H9 (cell line): Measurements from ENCODE around the gene CFAP61. TPM values are rescaled to one million over a fixed set of nuclear protein-coding genes. Genes with fewer than 3 reads are reported as not detected.

Experiments used
- DNase-seq: peaks from one replicate; pipeline ENCODE4 v3.0.0-alpha.2; 2017
- H2AFZ ChIP-seq: one replicate; pipeline ENCODE4 v1.6.1; 2013; ENCODE audit warnings: mild to moderate bottlenecking, low read length, control low read depth, moderate library complexity
- H2AK5ac ChIP-seq: 2 replicates; pipeline ENCODE4 v1.6.1; 2013; ENCODE audit warnings: low read length, control low read depth, mixed read lengths; ENCODE audit not compliant: insufficient read length
- H2BK120ac ChIP-seq: one replicate; pipeline ENCODE4 v1.6.1; 2013; ENCODE audit warnings: low read depth, mild to moderate bottlenecking, low read length, control low read depth, inconsistent platforms; ENCODE audit not compliant: poor library complexity, severe bottlenecking
- H2BK12ac ChIP-seq: 2 replicates; pipeline ENCODE4 v1.6.1; 2013; ENCODE audit warnings: low read length, control low read depth, mixed read lengths, low read depth; ENCODE audit not compliant: insufficient read length
- H2BK15ac ChIP-seq: 2 replicates; pipeline ENCODE4 v1.6.1; 2013; ENCODE audit warnings: low read depth, low read length, control low read depth
- H2BK20ac ChIP-seq: one replicate; pipeline ENCODE4 v1.6.1; 2013; ENCODE audit warnings: low read depth, mild to moderate bottlenecking, low read length, control low read depth, inconsistent platforms; ENCODE audit not compliant: poor library complexity, severe bottlenecking
- H2BK5ac ChIP-seq: 2 replicates; pipeline ENCODE4 v1.6.1; 2013; ENCODE audit warnings: low read length, control low read depth, mixed read lengths; ENCODE audit not compliant: insufficient read length
- H3K14ac ChIP-seq: 2 replicates; pipeline ENCODE4 v1.6.1; 2013; ENCODE audit warnings: low read length, control low read depth; ENCODE audit not compliant: insufficient read depth
- H3K18ac ChIP-seq: 2 replicates; pipeline ENCODE4 v1.6.1; 2013; ENCODE audit warnings: low read depth, mild to moderate bottlenecking, mixed read lengths, low read length, control low read depth; ENCODE audit not compliant: insufficient read length
- H3K23ac ChIP-seq: 2 replicates; pipeline ENCODE4 v1.6.1; 2013; ENCODE audit warnings: low read length, control low read depth, mixed read lengths, low read depth; ENCODE audit not compliant: insufficient read length
- H3K23me2 ChIP-seq: 2 replicates; pipeline ENCODE4 v1.6.1; 2013; ENCODE audit warnings: low read depth, mild to moderate bottlenecking, mixed read lengths, low read length, control low read depth; ENCODE audit not compliant: insufficient read length, poor library complexity, severe bottlenecking
- H3K27ac ChIP-seq: 2 replicates; pipeline ENCODE4 v1.5.1; 2013; ENCODE audit warnings: low read length, control low read depth, mixed read lengths, low read depth; ENCODE audit not compliant: insufficient read length
- H3K27me3 ChIP-seq: 2 replicates; pipeline ENCODE4 v1.6.1; 2013; ENCODE audit warnings: low read length, control low read depth, inconsistent platforms; ENCODE audit not compliant: insufficient read depth
- H3K4ac ChIP-seq: 2 replicates; pipeline ENCODE4 v1.6.1; 2013; ENCODE audit warnings: low read depth, mild to moderate bottlenecking, control low read depth, inconsistent platforms, low read length, moderate library complexity
- H3K4me1 ChIP-seq: 2 replicates; pipeline ENCODE4 v1.6.1; 2013; ENCODE audit warnings: low read length, control low read depth, inconsistent platforms; ENCODE audit not compliant: insufficient read depth
- H3K4me2 ChIP-seq: 2 replicates; pipeline ENCODE4 v1.6.1; 2013; ENCODE audit warnings: low read length, control low read depth, mixed read lengths; ENCODE audit not compliant: insufficient read length, insufficient read depth
- H3K56ac ChIP-seq: 2 replicates; pipeline ENCODE4 v1.6.1; 2013; ENCODE audit warnings: low read depth, mild to moderate bottlenecking, mixed read lengths, low read length, control low read depth; ENCODE audit not compliant: insufficient read length
- H3K79me1 ChIP-seq: 2 replicates; pipeline ENCODE4 v1.6.1; 2013; ENCODE audit warnings: low read depth, mild to moderate bottlenecking, moderate library complexity, low read length, control low read depth, inconsistent platforms; ENCODE audit not compliant: insufficient read depth, poor library complexity, severe bottlenecking
- H3K79me2 ChIP-seq: 2 replicates; pipeline ENCODE4 v1.6.1; 2013; ENCODE audit warnings: low read length, control low read depth, inconsistent platforms; ENCODE audit not compliant: insufficient read depth
- H3K9ac ChIP-seq: 2 replicates; pipeline ENCODE4 v1.6.1; 2013; ENCODE audit warnings: low read length, control low read depth, mixed read lengths; ENCODE audit not compliant: insufficient read length; ENCODE audit errors: extremely low read depth
- H3K9me3 ChIP-seq: one replicate; pipeline ENCODE4 v1.6.1; 2013; ENCODE audit warnings: low read depth, low read length, inconsistent platforms; ENCODE audit not compliant: control insufficient read depth
- H3T11ph ChIP-seq: one replicate; pipeline ENCODE4 v1.6.1; 2013; ENCODE audit warnings: mild to moderate bottlenecking, low read length, control low read depth, inconsistent platforms
- H4K20me1 ChIP-seq: one replicate; pipeline ENCODE4 v1.6.1; 2013; ENCODE audit not compliant: control insufficient read depth, insufficient read length, insufficient read depth
- H4K5ac ChIP-seq: 2 replicates; pipeline ENCODE4 v1.6.1; 2013; ENCODE audit warnings: low read depth, mild to moderate bottlenecking, mixed read lengths, low read length, control low read depth; ENCODE audit not compliant: insufficient read length
- H4K8ac ChIP-seq: replicated peaks from 2 replicates; pipeline ENCODE4 v1.6.1; 2013; ENCODE audit warnings: low read length, control low read depth, mixed read lengths, low read depth; ENCODE audit not compliant: insufficient read length
- H4K91ac ChIP-seq: 2 replicates; pipeline ENCODE4 v1.6.1; 2013; ENCODE audit warnings: low read depth, mild to moderate bottlenecking, moderate library complexity, mixed read lengths, low read length, control low read depth; ENCODE audit not compliant: insufficient read length
- H3K27ac Mint-ChIP-seq, 3 experiments: 2 replicates in 2 of 3; 3 replicates in 1 of 3; pipeline ENCODE4 v1.8.0; 2020 to 2021; ENCODE audit warnings: mixed read lengths in 3 of 3, mild to moderate bottlenecking in 1 of 3, moderate library complexity in 1 of 3
- H3K27me3 Mint-ChIP-seq: 2 replicates; pipeline ENCODE4 v1.8.0; 2021; ENCODE audit warnings: low read depth, mild to moderate bottlenecking, moderate library complexity, mixed read lengths
- H3K36me3 Mint-ChIP-seq, 3 experiments: 2 replicates in 2 of 3; 3 replicates in 1 of 3; pipeline ENCODE4 v1.8.0; 2020 to 2021; ENCODE audit warnings: low read depth in 3 of 3, mixed read lengths in 3 of 3; ENCODE audit not compliant: insufficient read depth in 1 of 3
- H3K4me1 Mint-ChIP-seq, 2 experiments: 2 replicates each; pipeline ENCODE4 v1.8.0; 2020; ENCODE audit warnings: mixed read lengths in 2 of 2
- H3K4me3 Mint-ChIP-seq, 2 experiments: 2 replicates in 1 of 2; 3 replicates in 1 of 2; pipeline ENCODE4 v1.8.0; 2020 to 2021; ENCODE audit warnings: mild to moderate bottlenecking in 2 of 2, mixed read lengths in 2 of 2, moderate library complexity in 1 of 2
- H3K9me3 Mint-ChIP-seq, 2 experiments: 2 replicates in 1 of 2; 3 replicates in 1 of 2; pipeline ENCODE4 v1.8.0; 2020; ENCODE audit warnings: mild to moderate bottlenecking in 2 of 2, mixed read lengths in 2 of 2, moderate library complexity in 1 of 2
- WGBS: extraction: QIAGEN DNeasy Blood & Tissue Kit; methylation state at CpG from one replicate; pipeline ENCODE4 v1.1.7; 2013; ENCODE audit warnings: missing lambda C conversion rate, low lambda C conversion rate, mixed read lengths; ENCODE audit not compliant: insufficient read length; ENCODE audit errors: extremely low coverage; 5-methylcytosine and 5-hydroxymethylcytosine counted together
- total RNA-seq: library from RNA; stranded (reverse); gene quantifications from 2 replicates; pipeline ENCODE4 v1.2.1, GENCODE V29; 2021
- TF ChIP-seq, protein P1 (sequence below): fragments of 200-600 bp; sonication (generic); conservative IDR thresholded peaks from 3 replicates; pipeline ENCODE4 v1.8.0; 2021; ENCODE audit warnings: antibody characterized with exemption, mild to moderate bottlenecking

CFAP61 gene
- total RNA-seq, 1 experiment from 2014 or later: 0.44 TPM

DNA sequence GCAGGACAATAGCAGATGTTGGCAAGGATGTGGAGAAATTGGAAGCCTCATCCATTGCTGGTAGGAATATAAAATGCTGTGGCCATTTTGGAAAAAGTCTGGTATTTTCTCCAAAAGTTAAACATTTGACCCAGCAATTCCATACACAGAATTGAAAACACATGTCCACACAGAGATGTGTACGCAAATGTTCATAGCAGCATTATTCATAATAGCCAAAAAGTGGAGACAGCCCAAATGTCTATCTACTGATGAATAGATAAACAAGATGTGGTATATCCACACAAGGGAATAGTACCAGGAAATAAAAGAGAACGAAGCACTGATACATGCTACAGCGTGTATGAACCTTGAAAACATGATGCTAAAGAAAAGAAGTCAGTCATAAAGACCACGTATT, 40.5 kb downstream of the CFAP61 start:
- Mint-ChIP-seq H3K27me3 (no peaks in the 10 kb centered on the region; the same call in 1 of the 2 replicates), H3K4me3 (no peak overlapping the region), H3K27ac (no peak overlapping the region), H3K4me1 (no peaks in the 10 kb centered on the region; a peak in 1 of 4 replicates), H3K36me3 (no peaks in the 10 kb centered on the region), H3K9me3 (no peaks in the 10 kb centered on the region; a peak in 1 of 5 replicates)
- no peak overlapping the region for H3K23ac ChIP-seq
- no peak overlapping the region for H4K8ac ChIP-seq
- no peak overlapping the region for H2BK15ac ChIP-seq
- H2BK120ac ChIP-seq: no peak overlapping the region
- no peak overlapping the region for H3K14ac ChIP-seq
- H4K5ac ChIP-seq: no peak overlapping the region
- DNase-seq: no peak
- no peaks in the 10 kb centered on the region for H3K79me1 ChIP-seq
- H2BK12ac ChIP-seq: no peak overlapping the region
- no peak overlapping the region for H3K27ac ChIP-seq
- H3K23me2 ChIP-seq: no peaks in the 10 kb centered on the region
- no peaks in the 10 kb centered on the region for H3K27me3 ChIP-seq
- H3K4me1 ChIP-seq: no peaks in the 10 kb centered on the region
- no peaks in the 10 kb centered on the region for H3K9me3 ChIP-seq
- H2AK5ac ChIP-seq: no peak overlapping the region
- TF ChIP-seq, protein P1, sequence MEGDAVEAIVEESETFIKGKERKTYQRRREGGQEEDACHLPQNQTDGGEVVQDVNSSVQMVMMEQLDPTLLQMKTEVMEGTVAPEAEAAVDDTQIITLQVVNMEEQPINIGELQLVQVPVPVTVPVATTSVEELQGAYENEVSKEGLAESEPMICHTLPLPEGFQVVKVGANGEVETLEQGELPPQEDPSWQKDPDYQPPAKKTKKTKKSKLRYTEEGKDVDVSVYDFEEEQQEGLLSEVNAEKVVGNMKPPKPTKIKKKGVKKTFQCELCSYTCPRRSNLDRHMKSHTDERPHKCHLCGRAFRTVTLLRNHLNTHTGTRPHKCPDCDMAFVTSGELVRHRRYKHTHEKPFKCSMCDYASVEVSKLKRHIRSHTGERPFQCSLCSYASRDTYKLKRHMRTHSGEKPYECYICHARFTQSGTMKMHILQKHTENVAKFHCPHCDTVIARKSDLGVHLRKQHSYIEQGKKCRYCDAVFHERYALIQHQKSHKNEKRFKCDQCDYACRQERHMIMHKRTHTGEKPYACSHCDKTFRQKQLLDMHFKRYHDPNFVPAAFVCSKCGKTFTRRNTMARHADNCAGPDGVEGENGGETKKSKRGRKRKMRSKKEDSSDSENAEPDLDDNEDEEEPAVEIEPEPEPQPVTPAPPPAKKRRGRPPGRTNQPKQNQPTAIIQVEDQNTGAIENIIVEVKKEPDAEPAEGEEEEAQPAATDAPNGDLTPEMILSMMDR: no peak
- no CpG with 5 or more reads among the region's 4 CpGs for WGBS
- no peak overlapping the region for H2BK20ac ChIP-seq
- no peak overlapping the region for H2AFZ ChIP-seq
- no peak overlapping the region for H3T11ph ChIP-seq
- H3K56ac ChIP-seq: no peak overlapping the region
- no peak overlapping the region for H3K4me2 ChIP-seq
- no peak overlapping the region for H3K9ac ChIP-seq
- no peak overlapping the region for H3K18ac ChIP-seq
- no peak overlapping the region for H2BK5ac ChIP-seq
- no peaks in the 10 kb centered on the region for H4K20me1 ChIP-seq
- H4K91ac ChIP-seq: no peak overlapping the region
- no peaks in the 10 kb centered on the region for H3K79me2 ChIP-seq
- H3K4ac ChIP-seq: no peak overlapping the region
